ENCODE data around the gene FBXO3.
"Not testable (repeated sequence)": the region's sequence is repeated elsewhere in the genome, so short reads cannot be mapped to it uniquely, and the experiment has no call there.

FBXO3 gene

DNA sequence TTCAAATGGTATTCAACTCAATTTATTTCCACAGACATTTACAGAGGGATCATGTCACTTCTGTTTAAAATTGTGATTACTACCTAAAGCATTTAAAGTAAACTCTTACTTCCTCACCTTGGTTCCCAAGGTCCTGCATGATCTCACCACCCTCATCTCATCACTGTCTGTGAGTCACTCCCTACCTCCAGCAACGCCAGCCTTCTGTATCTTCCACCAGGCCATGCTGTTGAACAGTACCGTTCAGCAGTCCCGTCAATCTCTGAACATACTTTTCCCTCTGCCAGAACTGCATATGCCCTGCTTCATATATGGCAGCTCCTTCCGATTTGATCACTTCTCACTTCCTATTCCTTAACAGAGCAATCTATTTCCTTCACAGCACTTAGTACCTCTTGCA lies 2.0 kb downstream of the FBXO3 start:
- no peak for DNase-seq

DNA sequence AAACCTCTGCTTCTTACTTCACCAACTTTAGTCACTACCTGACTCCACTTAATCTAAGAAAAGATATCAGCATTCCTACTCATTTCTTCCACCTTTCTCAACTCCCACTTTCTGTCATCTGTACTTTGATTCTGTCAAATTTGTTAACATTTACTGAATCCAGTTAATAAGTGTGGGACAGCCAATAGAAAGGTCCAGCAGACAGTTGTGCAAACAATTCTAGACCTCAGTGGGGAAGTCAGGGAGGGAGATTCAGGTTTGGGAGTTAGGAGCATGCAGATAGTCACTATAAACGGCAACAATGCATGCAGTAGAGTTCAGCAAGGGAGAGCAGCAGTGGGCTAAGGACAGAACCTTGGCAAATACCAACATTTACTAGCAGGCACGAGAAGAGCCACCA lies 4.1 kb downstream of the FBXO3 start:
- DNase-seq, result no peak

DNA sequence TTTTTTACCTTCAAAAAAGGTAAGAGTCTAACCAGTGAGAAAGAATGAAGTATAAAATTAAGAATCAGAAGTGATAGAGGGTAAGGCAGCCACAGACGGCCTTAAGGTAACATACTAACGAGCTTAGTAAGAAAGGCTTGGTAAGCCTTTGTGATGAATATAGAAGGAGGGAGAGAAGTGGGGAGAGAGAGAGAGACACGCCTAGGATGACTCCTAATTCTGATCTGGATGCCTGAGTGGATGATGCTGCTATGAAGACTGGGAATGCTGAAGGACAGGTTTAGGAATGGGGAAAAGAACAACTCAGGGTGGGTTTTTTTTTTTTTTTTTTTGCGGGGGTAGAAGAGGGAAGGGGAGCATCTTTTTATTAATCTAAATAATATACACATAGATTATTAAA lies 4.8 kb downstream of the FBXO3 start:
- no peak for DNase-seq

DNA sequence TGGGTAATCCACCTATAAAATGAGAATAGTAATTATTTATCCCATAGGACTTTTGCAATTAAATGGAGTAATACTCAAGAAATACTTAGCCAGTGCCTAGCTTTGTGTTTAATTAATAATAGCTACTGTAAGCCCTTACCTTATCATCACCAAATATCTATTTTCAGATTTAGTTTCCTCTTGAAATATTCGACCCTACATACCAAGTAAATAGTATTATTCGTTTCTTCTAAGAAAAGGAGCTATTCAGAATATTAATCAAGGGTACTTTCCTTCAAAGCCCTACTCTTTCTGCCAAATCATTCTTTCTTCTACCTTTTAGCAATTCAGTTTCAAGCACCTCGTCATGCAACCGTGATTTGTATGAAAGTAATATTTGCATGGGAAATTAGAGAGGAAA lies 6.7 kb downstream of the FBXO3 start:
- no peak for DNase-seq

DNA sequence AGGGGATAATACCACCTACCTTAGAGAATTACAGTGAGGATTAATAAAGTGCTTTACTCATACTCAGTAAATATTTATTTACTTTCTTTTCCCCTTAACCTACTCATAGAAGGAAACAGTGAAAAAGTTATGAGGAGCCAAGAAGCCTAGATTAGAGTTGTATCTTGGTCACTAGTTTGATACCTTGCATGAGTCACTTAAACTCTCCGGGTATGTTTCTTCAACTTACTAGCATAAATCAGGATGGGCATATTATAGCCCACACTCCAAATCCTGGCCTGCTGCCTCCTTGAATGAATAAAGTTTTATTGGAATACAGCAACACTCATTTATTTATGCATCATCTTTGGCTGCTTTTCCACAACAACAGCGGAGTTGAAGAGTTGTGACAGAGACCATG lies 8.2 kb downstream of the FBXO3 start:
- no peak for DNase-seq

DNA sequence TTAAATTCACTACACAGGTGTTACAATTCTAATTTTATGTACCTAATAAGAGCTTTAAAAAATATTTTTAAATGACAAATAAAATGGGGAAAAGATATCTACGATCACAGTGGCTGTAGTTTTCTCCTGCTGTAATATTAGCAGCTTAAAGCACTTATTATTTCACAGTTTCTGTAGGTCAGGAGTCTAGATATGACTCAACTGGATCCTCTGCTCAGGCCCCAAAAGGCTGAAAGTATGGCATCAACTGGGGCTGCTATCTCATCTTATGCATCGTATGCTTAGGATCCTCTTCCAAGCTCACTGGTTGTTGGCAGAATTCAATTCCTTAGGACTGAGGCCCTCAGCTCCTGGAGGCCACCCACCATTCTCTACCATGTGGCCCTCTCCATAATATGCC lies 12.8 kb downstream of the FBXO3 start:
- no peak for DNase-seq

DNA sequence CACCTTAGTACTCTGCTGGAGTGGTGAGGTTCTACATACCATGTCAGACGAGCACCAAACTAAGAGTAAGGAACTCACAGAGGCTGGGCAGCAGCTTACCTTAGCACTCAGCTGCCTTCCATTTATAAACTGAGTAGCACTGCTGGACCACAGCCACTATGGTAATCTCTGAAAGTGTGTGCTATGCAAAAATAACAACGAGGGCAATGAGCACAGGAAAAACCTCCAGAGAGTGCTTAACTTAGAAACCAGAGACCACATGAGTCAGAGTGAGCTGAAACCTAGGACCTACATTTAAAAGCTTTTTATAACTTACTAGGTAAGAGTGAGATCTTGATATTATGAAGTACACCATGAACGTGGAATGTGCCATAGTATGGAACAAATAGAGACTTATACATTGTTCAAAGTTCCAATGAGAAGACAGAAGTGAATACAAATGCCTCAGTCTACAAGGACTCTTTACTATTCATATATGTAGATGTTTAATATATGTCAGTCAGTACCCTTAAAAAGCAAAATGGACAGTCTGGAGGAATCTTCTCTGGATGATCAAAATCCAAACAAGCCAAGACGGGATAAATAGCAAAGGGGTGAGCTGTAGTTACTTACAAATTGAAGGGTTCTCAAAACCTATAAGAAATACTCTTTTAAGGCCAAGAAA lies 20.9 kb downstream of the FBXO3 start:
- DNase-seq, result no peak

DNA sequence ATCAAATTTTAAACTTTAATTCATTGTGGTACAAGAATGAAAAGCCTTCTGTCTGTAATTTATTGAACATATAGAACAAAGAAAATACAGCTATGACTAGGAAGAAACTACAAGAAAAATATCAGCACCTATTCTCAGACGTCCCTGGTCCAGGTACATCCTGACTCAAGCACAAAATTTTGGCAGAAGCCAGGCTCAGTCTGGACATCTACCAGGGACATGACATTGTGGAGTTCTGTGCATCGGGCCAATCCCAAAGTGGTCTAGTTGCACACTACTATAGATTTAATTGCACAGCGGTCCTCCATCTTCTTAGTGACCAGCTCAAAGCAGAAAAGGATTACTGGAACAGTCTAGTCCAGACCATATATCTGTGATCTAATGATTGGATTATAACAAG lies 22.4 kb downstream of the FBXO3 start:
- no peak for DNase-seq

DNA sequence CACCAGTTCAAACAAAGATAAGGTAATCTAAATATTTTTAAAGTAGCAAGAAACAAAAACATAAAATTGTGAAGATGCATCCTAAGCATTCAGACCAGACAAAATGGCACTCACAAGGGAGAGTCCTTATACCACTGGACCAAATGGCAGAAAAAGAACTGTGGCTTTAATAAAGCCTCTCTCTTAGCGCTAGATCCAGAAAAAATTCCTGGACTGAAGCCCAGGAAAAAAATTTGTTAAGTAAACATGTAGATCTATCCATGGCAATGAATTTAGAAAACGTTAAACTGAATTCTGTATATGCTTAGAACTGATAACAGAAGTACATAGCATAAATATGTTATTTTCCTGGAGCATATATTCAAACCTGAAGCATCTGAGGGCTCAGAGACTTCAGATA lies 26.3 kb downstream of the FBXO3 start:
- no peak for DNase-seq

DNA sequence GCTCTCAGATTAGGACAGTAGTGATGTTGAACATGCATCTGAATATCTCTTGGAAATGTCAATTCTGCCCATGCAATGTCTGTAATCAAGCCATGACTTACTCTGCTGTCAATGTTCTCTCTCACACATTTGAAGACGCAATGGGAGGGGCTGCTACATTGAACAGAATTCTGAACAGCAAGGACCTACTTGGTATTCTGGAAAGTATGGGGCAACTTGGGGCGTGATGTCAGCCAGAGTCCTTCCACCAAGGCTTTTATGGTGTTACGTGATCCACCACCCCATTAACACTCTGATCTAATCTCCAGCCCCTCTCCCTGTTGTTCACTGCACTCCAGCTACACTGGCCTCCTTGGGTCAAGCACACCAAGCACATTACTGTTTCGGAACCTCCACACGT lies 31.0 kb downstream of the FBXO3 start:
- no peak for DNase-seq

DNA sequence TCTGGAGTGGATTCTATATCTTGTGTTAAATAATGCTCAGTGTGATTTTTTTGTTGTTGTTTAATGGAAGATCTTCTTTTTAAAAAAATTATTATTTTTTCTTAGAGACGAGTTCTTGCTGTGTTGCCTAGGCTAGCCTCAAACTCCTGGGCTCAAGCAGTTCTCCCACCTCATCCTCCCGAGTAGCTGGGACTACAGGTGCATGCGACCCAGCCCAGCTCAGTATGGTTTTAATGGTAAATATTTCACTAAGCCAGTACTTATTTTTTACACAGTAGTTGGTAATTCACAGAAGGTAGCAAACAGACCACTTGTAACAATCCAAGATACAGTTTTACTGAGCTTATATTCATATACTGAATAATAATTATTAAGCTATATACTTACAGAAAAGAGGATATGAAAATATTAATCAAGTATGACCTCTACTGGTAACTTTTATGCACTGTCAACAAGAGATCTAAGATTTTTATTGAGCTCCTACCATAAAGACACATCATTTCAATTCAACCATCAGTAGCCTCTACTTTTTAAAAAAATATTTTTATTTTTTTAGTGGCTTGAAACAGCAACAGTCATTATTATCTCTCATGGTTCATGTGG lies 32.0 kb downstream of the FBXO3 start:
- peak; percentile 37 for DNase-seq

DNA sequence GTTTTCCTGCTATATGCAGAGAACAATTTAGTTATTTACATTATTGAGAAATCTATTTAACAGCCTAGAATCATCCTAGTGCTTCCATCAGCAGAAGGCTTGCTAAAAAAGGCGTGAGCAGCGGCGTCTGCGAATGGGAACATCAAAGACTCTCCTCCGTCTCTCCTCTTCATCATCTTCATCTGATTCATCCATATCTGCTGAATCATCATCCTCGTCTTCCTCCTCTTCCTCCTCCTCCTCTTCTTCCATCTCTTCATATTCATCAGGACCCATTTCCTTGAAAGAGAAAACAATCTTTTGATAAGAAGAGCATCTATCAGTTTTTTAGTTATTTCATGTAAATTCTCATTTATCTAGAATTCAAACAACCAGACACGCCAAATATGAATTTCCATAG lies 32.5 kb downstream of the FBXO3 start:
- DNase-seq, result no peak

DNA sequence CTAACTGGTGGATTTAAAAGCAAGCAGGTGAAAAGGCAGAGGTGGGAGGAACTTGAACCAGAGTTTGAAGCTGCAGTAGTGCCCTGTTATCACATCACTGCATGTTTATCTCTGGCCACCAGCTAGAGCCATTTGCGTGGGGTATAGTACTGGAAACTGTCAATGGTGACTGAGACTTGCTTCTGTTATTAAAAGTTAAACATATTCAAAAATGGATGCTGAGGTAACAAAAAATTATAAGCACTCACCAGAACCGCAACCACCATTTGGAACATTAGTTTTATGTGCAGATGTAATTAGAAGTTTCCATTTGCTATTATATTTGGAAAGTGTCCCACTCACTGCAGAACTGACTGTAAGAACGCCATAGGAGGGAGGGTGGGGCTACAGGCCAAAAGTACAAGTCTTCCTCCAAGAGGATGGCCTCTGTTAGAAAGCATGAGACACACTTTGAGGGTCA lies 36.9 kb downstream of the FBXO3 start:
- no peak for DNase-seq

DNA sequence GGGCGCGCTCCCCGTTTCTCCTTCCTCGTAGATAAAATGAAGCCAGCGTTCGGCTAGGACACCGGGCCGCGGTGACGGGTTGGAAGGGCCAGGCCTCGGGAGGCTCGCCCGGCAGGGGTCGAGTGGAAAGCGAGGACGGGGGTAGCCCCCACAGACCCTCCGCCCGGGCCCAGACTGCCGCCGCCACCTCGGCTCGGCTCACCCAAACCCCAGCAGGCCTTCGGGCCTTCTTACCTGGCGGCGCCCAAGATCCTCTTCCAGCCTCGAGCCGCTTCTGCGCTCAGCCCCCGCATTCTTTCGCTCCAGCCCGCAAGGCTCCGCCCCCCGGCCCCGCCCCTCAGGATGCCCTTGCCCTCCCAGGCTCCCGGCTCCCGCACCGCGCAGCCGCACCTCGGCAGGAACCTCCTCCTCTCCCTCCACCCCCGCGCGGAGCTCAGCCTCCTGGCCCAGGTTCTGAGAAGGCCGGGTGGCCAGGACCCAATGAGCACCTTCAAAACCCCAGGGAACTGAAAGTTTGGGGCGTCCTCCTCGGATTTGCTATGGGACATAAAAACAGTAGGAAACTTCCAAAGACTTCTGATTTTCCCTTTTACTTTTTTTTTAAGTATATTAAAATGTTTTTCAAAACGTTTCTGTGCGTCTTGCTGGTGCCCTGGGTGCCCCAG lies 38.0 kb downstream of the FBXO3 start, which contains the start of gene CD59:
CD59 (minus strand) TSS at position 276 of the 665 bp plus-strand sequence. CDS start 13,978 bp downstream, outside the sequence.
- DNase-seq, result peak; percentile 59

DNA sequence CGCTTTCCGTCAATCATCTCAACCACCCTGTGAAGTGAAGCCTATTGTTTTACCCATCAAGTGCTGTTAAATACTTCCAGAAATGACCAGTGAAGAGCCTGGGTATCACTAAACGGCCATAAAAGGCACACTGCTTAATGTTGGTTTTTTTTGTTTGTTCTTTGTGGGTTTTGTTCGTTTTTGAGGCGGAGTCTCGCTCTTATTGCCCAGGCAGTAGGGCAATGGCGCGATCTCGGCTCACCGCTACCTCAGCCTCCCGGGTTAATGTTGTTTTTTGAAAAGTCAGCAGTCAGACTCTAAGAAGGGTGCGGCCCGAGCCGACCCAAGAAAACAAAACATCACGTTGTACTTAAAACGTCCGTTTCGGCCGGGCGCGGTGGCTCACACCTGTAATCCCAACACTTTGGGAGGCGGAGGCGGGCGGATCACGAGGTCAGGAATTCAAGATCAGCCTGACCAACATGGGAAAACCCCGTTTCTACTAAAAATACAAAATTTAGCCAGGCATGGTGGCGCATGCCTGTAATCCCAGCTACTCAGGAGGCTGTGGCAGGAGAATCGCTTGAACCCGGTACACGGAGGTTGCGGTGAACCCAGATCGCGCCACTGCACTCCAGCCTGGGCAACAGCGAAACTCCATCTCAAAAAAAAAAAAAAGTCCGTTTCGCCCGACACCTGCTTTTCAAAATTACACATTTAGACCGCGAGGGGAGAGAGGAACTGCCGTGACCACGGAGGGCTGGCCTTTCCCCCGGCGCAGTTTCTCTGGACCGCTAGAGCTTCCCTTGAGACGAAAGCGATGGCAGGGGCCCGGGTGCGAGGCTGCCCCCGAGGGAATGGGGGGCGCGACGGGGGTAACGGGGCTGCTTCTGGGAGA lies 38.8 kb downstream of the FBXO3 start:
- peak; percentile 46 for DNase-seq

DNA sequence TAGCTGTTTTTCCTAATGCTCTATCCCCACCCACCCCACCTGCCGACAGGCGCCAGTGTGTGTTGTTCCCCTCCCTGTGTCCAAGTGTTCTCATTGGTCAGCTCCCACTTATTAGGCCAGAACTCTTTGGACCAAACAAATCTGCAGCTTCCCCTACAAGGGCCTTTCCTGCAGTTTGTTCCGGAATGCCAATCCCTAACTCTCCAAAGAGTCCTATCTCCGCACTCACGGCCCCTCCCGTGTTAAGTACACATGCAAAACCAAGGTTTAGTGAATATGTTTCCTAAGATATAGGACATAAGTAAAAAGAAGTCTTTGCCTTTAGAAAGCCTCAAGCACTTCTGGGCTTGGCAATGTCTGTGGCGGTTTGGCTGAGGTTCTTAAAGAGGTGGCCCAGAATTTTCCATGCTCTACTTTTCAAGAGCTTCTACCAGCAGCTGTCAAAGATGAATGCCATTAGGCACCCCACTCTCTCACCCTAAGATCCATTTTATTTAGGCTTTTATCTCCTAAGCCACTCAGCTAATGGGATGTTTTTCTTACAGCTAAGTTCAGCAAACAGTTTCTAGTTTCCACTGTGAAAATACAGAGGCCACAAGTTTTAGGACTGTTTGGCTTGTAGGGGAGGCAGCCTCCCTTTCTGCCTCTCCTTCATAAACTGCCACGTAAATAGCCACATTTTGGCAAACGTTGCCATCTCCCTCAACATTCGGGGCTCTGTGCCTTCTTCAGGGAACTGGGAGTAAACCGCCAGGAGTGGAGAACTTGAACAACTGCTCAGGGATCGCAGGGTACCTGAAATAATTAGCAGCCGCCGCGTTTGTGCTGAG lies 39.7 kb downstream of the FBXO3 start:
- DNase-seq, result peak; percentile 60

DNA sequence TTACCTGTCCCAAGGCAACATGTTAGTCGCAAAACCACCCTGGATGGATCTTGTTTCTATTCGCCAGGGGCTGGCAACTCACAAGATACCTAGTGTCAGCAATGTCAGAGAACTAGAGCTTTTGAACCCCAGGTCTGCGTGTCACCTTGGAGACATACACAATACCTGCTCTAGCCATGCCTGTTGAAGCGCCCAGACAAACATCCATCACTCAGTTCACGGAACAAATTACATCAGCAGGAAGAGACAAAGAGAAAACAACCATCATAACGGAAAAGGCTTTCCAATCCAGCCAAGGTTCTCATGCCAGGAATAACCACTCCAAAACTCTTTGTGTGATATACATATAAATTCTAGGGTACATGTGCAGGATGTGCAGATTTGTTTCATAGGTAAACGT lies 40.3 kb downstream of the FBXO3 start:
- DNase-seq, result no peak

DNA sequence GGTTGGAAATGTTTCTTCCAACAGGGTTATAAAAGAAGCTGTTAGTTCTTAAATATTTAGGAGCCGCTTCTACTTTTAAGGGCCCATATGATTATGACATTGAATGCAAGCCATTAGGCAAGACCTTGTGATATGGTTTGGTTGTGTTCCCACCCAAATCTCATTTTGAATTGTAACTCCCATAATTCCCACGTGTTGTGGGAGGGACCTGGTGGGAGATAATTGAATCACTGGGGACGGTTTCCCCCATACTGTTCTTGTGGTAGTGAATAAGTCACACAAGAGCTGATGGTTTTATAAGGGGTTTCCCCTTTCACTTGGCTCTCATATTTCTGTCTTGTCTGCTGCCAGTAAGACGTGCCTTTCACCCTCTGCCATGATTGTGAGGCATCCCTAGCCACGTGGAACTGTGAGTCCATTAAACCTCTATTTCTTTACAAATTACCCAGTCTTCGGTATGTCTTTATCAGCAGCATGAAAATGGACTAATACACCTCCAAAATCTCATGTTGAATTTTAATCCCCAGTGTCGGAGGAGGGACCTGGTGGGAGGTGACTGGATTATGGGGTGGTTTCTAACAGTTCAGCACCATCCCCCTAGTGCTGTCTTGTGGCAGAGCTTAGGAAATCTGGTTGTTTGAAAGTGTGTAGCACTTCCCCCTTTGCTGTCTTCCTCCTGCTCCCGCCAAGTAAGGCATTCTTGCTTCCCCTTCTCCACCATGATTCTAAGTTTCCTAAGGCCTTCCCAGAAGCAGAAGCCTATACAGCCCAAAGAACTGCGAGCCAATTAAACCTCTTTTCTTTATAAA lies 42.4 kb downstream of the FBXO3 start:
- DNase-seq, result no peak

DNA sequence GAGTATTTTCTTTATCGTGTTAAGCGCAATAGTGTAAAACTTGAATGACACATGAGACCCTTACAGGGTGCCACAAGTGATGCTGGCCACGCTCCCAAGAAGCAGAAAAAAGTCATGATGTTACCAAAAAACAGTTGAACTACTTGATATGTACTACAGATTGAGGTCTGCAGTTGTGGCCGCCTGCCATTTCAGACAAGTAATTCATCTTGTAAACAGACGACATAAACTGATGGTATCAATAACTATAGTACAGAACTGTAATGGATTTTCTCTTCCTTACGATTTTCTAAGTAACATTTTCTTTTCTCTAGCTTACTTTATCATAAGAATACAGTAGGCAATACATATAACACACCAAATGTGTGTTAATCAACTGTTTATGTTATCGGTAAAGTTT lies 43.6 kb downstream of the FBXO3 start:
- no peak for DNase-seq

DNA sequence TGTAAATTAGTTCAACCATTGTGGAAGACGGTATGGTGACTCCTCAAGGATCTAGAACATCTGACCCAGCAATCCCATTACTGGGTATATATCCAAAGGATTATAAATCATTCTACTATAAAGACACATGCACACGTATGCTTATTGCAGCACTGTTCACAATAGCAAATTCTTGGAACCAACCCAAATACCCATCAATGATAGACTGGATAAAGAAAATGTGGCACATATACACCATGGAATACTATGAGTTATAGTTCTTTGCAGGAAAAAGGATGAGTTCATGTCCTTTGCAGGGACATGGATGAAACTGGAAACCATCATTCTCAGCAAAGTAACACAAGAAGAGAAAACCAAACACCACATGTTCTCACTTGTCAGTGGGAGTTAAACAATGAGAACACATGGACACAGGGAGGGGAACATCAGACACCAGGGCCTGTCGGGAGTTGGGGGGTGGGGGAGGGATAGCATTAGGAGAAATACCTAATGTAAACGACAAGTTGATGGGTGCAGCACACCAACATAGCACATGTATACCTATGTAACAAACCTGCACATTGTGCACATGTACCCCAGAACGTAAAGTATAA lies 45.2 kb downstream of the FBXO3 start:
- not testable (repeated sequence) for DNase-seq

DNA sequence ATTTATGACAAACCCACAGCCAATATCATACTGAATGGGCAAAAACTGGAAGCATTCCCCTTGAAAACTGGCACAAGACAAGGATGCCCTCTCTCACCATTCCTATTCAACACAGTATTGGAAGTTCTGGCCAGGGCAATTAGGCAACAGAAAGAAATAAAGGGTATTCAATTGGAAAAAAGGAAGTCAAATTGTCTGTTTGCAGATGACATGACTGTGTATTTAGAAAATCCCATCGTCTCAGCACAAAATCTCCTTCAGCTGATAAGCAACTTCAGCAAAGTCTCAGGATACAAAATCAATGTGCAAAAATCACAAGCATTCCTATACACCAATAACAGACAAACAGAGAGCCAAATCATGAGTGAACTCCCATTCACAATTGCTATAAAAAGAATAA lies 46.8 kb downstream of the FBXO3 start:
- DNase-seq, result not testable (repeated sequence)

Data from DMS79 treated with DMSO at 0.1 percent for 48 hours (cell line).